Neutrophil (primary cell): ENCODE data around the gene USP36.
"Not testable (repeated sequence)": the region's sequence is repeated elsewhere in the genome, so short reads cannot be mapped to it uniquely, and the experiment has no call there.

Experiments
- H3K27ac ChIP-seq: fragments of 200-600 bp; sonication (generic); 2 replicates; pipeline ENCODE4 v1.5.1; 2016; ENCODE audit warnings: mild to moderate bottlenecking, moderate library complexity
- H3K27me3 ChIP-seq: fragments of 200-600 bp; sonication (generic); 2 replicates; pipeline ENCODE4 v1.6.0; 2016; ENCODE audit warnings: mild to moderate bottlenecking
- H3K36me3 ChIP-seq: fragments of 200-600 bp; sonication (generic); 2 replicates; pipeline ENCODE4 v1.5.1; 2017
- H3K4me1 ChIP-seq, 2 experiments: fragments of 200-600 bp in 1 of 2; sonication (generic) in 1 of 2; 1 replicate in 1 of 2; 2 replicates in 1 of 2; pipeline versions ENCODE4 v1.5.1 to v1.6.1; 2013 to 2016; ENCODE audit warnings: low read depth in 1 of 2, low read length in 1 of 2, mild to moderate bottlenecking in 1 of 2, moderate library complexity in 1 of 2; ENCODE audit not compliant: control insufficient read depth in 1 of 2, insufficient read depth in 1 of 2
- H3K4me3 ChIP-seq, 2 experiments: fragments of 200-600 bp in 1 of 2; sonication (generic) in 1 of 2; 1 replicate in 1 of 2; 2 replicates in 1 of 2; pipeline ENCODE4 v1.5.1; 2013 to 2016; ENCODE audit warnings: low read depth in 1 of 2, low read length in 1 of 2, mild to moderate bottlenecking in 1 of 2, moderate library complexity in 1 of 2
- H3K9me3 ChIP-seq: fragments of 200-600 bp; sonication (generic); 2 replicates; pipeline ENCODE4 v1.5.1; 2016
- TF ChIP-seq, protein P1 (sequence below): fragments of 200-600 bp; sonication (generic); IDR thresholded peaks from 2 replicates; pipeline ENCODE4 v1.5.1; 2016; ENCODE audit warnings: antibody characterized with exemption

Gene USP36

DNA sequence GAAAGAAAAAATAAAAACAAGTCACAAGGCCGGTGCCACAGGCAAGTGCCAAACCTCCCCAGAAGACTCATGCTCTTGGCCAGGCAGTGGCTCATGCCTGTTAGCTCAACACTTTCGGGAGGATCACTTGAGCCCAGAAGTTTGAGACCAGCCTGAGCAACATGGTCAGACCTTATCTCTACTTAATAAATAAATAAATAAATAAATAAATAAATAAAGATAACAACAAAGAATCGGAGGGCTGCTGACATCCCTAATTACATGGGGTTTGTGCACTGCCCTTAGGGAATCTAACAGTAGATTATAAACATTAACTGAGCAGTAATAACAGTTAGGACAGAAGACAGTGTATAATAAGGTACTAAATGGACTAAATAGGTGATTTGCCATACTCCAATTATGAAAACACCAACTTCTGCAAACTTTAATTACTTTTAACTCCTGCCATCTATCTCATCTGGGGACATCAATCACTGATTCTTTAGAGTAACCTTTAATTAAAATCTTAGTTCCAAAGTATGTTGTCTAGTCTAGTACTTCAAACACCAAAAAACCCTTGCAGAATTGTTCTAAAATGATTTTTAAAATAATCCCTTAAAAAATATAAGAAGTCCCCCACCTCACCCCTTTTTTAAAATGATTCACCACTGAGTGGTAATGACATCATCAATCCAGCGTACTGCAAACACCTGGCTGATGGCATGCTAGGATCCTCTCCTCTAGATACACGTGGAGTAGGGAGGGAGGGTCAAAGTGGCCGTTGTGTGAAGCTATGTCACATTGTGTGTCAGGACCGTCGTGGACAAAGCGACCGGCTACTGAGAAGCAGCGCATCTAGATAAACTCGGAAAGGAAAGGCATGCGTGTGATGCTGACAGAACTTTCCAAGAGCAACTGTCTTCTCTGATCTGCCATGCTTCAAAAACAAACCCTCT is 87.0 kb downstream of the USP36 start:
- Histone ChIP-seq H3K36me3 (no peaks in the 10 kb centered on the region), H3K4me1 (peaks cover 73 to 86% of the 10 kb centered on the region in 2 experiments), H3K27ac (peak overlapping the region; percentile 92), H3K27me3 (no peaks in the 10 kb centered on the region), H3K4me3 (no peak overlapping the region), H3K9me3 (no peaks in the 10 kb centered on the region)
- TF ChIP-seq, protein P1, sequence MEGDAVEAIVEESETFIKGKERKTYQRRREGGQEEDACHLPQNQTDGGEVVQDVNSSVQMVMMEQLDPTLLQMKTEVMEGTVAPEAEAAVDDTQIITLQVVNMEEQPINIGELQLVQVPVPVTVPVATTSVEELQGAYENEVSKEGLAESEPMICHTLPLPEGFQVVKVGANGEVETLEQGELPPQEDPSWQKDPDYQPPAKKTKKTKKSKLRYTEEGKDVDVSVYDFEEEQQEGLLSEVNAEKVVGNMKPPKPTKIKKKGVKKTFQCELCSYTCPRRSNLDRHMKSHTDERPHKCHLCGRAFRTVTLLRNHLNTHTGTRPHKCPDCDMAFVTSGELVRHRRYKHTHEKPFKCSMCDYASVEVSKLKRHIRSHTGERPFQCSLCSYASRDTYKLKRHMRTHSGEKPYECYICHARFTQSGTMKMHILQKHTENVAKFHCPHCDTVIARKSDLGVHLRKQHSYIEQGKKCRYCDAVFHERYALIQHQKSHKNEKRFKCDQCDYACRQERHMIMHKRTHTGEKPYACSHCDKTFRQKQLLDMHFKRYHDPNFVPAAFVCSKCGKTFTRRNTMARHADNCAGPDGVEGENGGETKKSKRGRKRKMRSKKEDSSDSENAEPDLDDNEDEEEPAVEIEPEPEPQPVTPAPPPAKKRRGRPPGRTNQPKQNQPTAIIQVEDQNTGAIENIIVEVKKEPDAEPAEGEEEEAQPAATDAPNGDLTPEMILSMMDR, result no peak

DNA sequence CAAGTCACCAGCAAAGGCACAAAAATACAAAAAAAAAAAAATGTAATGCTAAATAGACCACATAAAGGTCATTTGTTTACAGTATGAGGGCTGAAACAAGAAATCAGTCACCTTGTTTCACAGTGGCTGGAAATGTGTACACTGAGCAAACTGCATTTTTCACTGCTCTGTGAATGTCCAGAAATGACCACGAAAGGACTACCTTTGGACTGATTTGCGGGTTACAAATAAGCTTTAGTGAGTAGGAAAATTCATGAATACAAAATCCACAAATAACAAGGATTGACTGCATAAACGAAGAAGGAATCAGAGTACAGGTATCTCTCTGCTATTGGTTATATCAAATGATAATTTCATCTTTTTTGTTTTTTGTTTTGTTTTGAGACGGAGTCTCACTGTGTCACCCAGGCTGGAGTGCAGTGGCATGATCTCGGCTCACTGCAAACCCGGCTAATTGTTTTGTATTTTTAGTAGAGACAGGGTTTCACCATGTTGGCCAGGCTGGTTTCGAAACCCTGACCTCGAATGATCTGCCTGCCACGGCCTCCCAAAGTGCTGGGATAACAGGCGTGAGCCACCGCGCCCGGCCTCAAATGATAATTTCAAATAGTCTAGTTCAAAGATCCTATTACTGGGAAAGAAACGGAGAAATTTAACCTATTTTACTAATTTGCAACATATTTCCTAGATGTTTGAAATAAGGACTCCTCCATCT is 89.0 kb downstream of the USP36 start:
- Histone ChIP-seq H3K4me1 (peaks cover 73 to 85% of the 10 kb centered on the region in 2 experiments), H3K9me3 (no peaks in the 10 kb centered on the region), H3K4me3 (peak overlapping the region in 1 of 2 experiments; percentile 19), H3K27me3 (no peaks in the 10 kb centered on the region), H3K36me3 (no peaks in the 10 kb centered on the region), H3K27ac (peak overlapping the region; percentile 92)
- TF ChIP-seq, protein P1, result no peak

DNA sequence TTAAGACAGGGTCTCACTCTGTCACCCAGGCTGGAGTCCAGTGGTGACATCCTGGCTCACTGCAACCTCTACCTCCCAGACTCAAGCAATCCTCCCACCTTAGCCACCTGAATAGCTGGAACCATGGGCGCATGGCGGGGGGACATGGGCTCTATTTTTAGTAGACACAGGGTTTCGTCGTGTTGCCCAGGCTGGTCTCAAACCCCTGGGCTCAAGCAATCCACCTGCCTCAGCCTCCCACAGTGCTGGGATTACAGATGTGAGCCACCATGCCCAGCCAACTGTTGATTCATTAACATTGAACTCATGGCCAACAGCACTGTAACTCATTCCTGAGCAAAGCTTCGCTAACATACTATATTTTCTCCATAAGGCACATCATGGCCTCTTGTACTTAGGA is 89.6 kb downstream of the USP36 start:
- not testable (repeated sequence) for H3K36me3 ChIP-seq, H3K4me3 ChIP-seq, H3K9me3 ChIP-seq, H3K27me3 ChIP-seq
- peaks cover 75 to 85% of the 10 kb centered on the region in 2 experiments for H3K4me1 ChIP-seq
- peak overlapping the region; percentile 92 for H3K27ac ChIP-seq

DNA sequence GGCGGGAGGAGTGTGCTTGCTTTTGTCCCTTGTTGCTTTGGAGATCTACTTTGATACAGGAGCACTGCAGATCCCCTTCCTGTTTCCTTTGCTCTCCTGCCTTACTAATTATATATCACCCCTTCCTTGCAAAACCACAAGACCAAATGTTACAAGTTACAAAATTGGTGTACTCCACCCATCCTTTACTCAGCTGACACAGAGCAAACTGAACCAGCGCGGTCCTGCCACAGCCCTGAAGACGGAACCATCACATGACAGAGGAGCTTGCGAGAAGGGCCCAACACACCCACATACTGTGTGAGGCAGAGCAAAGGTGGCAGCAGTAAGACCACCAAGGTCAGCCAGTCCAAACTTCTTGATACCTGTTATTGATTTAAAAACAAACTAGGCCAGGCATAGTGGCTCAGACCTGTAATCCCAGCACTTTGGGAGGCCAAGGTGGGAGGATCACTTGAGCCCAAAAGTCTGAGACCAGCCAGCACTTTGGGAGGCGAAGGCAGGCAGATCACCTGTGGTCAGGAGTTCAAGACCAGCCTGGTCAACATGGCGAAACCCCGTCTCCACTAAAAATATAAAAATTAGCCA is 91.8 kb downstream of the USP36 start:
- peak overlapping the region; percentile 92 for H3K27ac ChIP-seq
- TF ChIP-seq, protein P1, result peak; percentile 21

DNA sequence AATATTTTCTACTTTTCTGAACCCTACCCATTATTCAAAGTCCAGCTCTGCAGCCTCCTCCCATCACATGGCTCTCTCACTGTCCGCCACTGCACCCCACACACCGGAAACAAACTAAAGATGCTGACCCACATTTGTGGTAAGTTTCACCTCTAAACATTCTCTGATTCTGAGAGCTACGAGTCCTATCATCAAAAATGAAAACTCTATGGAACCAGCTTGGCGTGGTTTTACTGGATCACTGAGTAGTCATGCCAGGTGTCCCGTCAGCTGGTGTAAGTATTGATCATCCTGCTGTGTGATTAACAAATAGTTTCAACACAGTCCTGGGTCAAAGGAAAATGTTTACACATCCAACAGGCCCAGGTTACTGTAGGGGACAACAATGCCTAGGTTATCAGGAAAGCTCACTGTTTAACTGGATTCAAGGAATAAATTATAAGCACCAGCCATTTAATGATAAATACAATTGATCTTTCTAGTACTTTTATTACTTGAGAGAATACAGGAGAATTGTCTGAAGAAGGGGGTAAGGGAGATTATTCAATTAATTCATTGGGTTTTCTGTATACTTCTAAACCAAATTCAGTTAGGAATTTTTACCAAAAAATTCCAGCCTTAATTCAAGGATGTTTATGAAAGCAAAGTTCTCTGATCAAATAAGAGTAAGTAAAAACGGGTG is 92.4 kb downstream of the USP36 start:
- Histone ChIP-seq H3K27ac (peak overlapping the region; percentile 92), H3K36me3 (no peaks in the 10 kb centered on the region), H3K4me3 (peak overlapping the region; percentile 37 to 41), H3K27me3 (no peaks in the 10 kb centered on the region), H3K4me1 (peaks cover 85 to 86% of the 10 kb centered on the region in 2 experiments), H3K9me3 (no peaks in the 10 kb centered on the region)
- TF ChIP-seq, protein P1, result no peak

More for the DNA sequence above, 91.8 kb downstream of the USP36 start:
- Histone ChIP-seq H3K4me3 (peak overlapping the region; percentile 37 to 41), H3K36me3 (no peaks in the 10 kb centered on the region), H3K9me3 (no peaks in the 10 kb centered on the region), H3K4me1 (peaks cover 89 to 90% of the 10 kb centered on the region in 2 experiments), H3K27me3 (no peaks in the 10 kb centered on the region)
